Fibroblast of skin of abdomen (primary cell): Measurements from ENCODE around the gene ACBD4.

Source experiments
- DNase-seq: peaks from one replicate; pipeline ENCODE4 v3.0.0-alpha.2; 2013

The ACBD4 gene

GRCh38 chr17:45104497-45104896 lies 31.0 kb upstream of the ACBD4 start:
- no peak for DNase-seq

- DNase-seq = no peak
Observed at GRCh38 chr17:45104907-45105624, 30.4 kb upstream of the ACBD4 start.

GRCh38 chr17:45106096-45106495 lies 29.4 kb upstream of the ACBD4 start:
- no peak for DNase-seq

GRCh38 chr17:45106582-45106981 lies 28.9 kb upstream of the ACBD4 start:
- DNase-seq = no peak

DNA sequence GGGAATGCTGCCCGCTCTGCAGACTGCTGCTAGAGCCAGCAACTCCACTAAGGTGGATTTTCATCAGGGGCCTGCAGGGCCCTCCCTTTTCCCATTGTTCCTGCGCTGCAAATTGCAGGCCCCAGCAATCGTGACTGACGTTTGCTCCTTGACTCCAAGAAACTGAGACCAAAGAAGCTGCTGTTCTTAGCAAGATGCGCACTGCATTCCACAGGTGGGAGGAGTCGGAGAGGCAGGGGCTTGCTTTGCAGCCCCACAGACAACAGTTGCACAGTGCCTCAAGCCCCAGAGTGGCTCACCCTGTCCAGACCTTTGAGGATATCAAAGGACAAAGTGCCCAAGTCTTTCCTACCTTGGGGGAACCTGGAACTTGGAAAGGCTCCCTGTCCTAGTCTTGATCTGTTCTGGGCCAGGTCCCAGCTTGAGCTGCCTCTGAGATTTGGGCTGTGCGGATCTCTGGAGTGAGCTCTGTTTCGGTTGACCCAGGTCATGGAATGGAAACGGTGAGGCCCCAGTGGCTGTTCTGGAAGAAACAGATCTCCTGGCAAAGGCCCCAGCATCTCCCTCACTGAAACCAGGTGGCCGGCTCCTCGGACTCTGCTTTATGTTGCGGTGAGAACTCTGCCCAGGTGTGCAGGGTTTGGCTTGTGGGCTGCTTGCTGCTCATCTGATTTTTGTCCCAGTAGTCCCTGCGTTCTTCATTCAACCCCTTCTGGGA lies 28.0 kb upstream of the ACBD4 start:
- no peak for DNase-seq

DNA sequence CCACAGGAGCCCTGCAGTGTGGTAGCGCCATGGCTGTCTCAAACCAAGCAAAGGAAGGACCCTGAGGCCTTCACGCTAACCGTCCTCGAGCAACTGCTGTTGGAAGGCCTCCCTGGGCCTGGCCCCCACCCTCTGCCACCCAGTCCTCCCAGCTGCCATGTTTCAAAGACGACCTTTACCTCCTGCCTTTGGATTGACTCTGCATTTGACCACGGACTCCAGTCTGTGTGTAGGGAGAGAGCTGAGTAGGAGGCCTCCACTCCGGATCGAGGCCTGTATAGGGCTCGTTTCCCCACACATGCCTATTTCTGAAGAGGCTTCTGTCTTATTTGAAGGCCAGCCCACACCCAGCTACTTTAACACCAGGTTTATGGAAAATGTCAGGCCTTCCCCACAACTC lies 27.4 kb upstream of the ACBD4 start:
- no peak for DNase-seq

- no peak for DNase-seq
Observed at GRCh38 chr17:45108595-45109521, 26.6 kb upstream of the ACBD4 start.

- DNase-seq = no peak
Observed at GRCh38 chr17:45110676-45111611, 24.5 kb upstream of the ACBD4 start.

DNA sequence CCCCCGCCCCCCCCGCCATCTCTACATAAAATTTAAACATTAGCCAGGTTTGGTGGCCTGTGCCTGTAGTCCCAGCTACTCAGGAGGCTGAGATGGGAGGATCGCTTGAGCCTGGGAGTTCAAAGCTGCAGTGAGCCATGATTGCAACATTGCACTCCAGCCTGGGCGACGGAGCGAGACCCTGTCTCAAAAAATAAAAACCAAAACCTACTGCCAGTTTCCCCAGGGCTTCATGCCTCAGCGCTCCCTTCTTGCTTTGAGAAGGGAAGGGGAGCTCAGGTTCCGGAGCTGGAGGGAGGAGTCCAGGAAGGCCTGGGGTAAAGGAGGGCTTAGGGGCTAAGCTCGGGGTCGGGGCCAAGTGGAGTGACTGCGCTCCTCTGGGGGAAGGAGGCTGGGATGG lies 23.6 kb upstream of the ACBD4 start:
- no peak for DNase-seq

- DNase-seq = no peak
Observed at GRCh38 chr17:45112559-45113423, 22.7 kb upstream of the ACBD4 start.

GRCh38 chr17:45113424-45113754 lies 22.1 kb upstream of the ACBD4 start:
- DNase-seq = no peak

GRCh38 chr17:45114117-45114932 lies 21.2 kb upstream of the ACBD4 start:
- no peak for DNase-seq

GRCh38 chr17:45115015-45115625 lies 20.4 kb upstream of the ACBD4 start:
- no peak for DNase-seq

DNA sequence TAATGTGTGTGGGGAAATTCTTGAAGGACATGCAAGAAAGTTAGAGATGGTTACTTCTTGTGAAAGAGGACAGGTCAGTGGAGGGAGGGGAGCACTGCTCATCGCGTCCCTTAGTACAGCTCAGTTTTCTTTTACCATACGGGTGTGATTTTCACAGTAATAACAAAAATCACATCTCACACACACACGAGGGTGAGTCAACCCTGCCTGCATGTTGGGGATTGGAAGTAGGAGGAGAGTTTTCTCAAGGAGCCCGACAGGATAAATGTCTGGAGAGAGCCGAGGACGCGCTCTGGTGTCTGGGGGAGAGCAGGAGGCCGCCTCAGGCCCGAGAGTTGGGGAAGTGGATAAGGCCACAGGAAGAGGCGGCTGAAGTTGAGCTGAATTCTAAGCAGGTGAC lies 19.6 kb upstream of the ACBD4 start:
- DNase-seq = peak; percentile 55

DNA sequence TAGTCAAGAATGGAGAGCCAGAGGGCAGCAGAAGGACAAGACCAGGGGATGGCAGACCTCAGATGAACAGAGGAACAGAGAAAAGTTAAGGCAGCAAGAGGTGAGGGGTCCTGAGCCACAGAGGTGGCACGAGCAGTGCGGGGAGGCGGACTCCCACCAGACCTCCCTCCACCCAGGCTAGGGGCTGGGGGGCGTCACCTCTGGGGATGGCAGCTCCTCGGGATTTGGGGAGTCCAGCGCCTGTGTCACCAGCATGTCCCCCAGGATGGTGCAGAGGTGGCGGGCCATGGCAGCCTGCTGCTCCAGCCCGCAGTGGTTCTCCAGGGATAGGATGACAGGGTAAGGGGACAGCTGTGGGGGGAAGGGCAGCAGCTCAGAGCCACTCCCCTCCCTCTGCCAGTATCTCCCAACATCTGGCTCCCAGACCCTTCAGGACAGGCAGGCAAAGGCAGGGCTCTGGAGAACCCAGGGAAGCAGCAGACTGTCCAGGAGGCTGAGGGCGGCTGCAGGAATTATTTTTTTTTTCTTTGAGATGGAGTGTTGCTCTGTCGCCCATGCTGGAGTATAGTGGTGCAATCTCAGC lies 19.0 kb upstream of the ACBD4 start:
- peak; percentile 31 for DNase-seq

DNA sequence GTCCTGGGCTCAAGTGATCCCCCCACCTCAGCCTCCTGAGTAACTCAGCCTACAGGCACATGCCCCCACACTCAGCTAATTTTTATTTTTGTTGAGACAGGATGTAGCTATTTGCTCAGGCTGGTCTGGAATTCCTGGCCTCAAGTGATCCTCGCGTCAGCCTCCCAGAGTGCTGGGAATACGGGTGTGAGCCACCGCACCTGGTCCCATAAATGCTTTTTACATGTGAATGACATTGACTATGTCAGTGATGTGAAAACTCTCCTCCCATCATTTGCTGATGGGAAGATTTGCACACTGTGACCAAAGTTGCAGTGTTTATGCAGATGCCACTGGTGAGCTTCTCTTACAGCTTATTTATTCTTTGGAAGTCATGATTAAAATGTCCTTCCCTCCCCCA lies 18.2 kb upstream of the ACBD4 start:
- DNase-seq = no peak

DNA sequence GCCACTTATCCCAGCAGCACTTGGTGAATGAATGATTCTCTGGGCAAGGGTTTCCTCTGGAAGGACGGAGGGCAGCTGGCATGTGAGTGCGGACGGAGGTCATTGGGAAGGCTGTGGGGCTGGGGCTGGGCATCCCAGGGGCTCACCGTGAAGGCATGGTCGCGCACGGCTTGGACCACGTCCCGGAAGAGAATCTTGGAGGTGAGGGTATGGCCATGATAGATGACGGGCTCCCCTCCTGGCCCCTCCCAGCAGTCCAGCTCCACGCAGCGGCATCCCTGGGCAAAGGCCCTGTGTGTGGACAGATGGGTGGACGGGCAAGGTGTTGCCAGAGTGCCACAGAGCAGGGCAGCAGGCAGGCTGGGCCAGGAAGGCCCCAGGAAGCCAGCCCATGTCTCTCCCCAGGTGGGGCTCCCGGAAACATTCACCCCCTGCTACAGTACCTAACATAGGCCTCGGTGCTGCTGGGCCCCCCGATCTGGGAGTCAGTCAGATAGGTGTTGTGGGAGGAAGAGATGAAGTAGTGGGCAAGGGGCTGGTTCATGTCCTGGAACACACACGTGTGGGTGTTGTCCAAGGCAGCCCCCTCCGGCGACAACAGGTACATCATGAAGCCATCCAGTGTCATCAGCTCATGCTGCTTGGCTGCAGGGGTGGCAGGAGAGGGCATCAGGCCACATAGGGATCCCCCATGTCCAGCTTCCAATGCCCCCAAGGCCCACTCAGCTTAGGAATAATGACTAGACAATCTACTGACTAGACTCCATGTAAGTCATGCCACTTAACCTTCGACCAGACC lies 17.4 kb upstream of the ACBD4 start:
- no peak for DNase-seq

DNA sequence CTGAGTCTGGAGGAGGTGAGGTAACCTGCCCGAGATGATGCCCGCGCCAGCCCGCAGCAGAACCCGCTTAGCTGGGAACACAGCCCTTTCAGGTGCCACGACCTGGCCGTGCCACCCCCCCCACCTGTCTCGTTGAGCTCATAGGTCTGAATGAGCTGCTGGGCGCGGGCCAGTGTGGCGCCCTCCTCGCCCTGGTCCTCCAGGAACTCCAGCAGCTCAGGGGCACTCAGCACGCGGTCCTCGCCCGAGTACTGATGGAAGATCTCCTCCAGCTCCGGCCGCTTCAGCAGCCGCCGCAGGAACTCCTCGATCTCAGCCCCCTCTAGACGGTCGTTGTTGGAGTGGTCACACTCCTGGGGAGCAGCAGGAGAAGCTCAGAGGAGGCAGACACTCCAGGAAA lies 16.8 kb upstream of the ACBD4 start:
- no peak for DNase-seq

DNA sequence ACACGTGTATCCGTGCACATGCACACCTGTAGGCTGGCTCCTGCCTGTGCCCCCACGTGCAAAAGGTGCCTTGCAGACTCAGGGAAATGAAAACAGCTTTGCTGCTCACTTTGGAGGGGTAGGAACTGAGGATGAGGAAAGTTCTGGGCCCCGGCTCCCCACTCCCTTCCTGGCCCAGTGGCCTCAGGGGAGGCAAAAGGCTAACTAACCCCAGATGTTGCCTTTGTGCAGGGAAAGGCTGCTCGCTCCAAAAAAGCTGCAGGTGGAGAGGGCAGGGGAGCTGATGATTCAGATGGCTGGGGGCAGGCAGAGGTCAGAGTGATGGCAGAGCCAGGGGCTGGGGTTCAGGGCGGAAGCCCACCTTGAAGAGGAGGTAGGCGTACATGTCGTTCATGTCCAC lies 15.5 kb upstream of the ACBD4 start:
- DNase-seq = no peak
